ENCODE measurements around the gene SCARF2.

DNA sequence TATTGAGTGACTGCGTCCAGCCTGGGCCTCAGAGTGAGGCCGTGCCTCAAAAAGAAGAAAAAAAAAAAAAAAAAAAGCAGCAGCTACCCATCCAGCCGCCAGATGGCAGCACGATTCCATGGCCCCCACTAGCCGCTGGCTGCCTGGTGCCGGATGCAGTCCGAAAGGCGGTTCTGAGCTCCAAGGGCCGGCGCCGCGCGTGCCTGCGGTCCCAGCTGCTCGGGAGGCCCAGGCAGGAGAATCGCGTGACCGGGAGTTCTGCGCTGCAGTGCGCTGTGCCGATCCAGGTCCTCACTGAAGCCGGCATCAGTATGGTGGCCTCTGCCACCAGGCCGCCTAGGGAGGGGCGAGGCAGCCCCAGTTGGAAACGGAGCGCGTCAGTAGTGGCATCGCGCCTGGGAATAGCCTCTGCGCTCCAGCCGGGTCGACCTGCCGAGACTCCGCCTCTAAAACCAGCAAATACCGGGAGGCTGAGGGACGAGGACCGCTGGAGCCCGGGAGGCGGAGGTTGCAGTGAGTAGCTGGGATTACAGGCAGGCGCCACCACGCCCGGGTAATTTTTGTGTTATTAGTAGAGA lies 19.3 kb downstream of the SCARF2 start:
- TF ChIP-seq CTCF (IDR thresholded peaks at IDR 0.05; ENCODE audit: low read length) (peak; percentile 81), EZH2 (IDR thresholded peaks at IDR 0.05; ENCODE audit: borderline replicate concordance, low read length) (no peak)
